Mesangial cell (primary cell): ENCODE results near the gene GPATCH8. TPM values are rescaled to one million over a fixed set of nuclear protein-coding genes. Genes with fewer than 3 reads are reported as not detected.

ENCODE experiments used
- total RNA-seq: library from RNA; depleted of rRNA; stranded (reverse); fragments of >200 nt; gene quantifications from 2 replicates; pipeline ENCODE4 v1.2.3, GENCODE V29; 2015

GPATCH8 gene
- total RNA-seq, result 13.0 and 18.6 TPM in 2 replicates

GRCh38 chr17:44503147-44504029 lies at the start of gene GPATCH8:
TSS of gene GPATCH8 (minus strand) at chr17:44503406. CDS start at chr17:44503370, 36 bp downstream.

GRCh38 chr17:44389281-44389680 lies 113.9 kb downstream of the GPATCH8 start, which contains the start of gene ITGA2B:
TSS of gene ITGA2B (minus strand) at chr17:44389649. CDS start at chr17:44389473, 176 bp downstream.

GRCh38 chr17:44363613-44364159 lies 139.5 kb downstream of the GPATCH8 start, which contains the start of gene FAM171A2:
TSS of gene FAM171A2 (minus strand) at chr17:44363853. CDS start at chr17:44363714, 139 bp downstream.

Other genes starting within 250 kb of the GPATCH8 start
- not detected in 2 replicates for gene SLC4A1, start 235.3 kb downstream of the GPATCH8 start, total RNA-seq
- 2.3 TPM in 1 of 2 replicates, not detected in the other for gene RUNDC3A, start 194.8 kb downstream of the GPATCH8 start, total RNA-seq
- gene SLC25A39, start 178.6 kb downstream of the GPATCH8 start, total RNA-seq, result 135 and 149 TPM in 2 replicates
- 305 and 1,188 TPM in 2 replicates for gene GRN, start 158.1 kb downstream of the GPATCH8 start, total RNA-seq
- 11.4 and 17.0 TPM in 2 replicates for gene FAM171A2, start 139.6 kb downstream of the GPATCH8 start, total RNA-seq
- gene ITGA2B, start 113.8 kb downstream of the GPATCH8 start, total RNA-seq, result 0.13 and 0.16 TPM in 2 replicates
- 24.8 and 50.3 TPM in 2 replicates for gene FZD2, start 54.1 kb upstream of the GPATCH8 start, total RNA-seq
- 0.63 and 3.4 TPM in 2 replicates for gene MEIOC, start 153.1 kb upstream of the GPATCH8 start, total RNA-seq
- 9.8 and 14.8 TPM in 2 replicates for gene CCDC43, start 186.4 kb upstream of the GPATCH8 start, total RNA-seq
- gene DBF4B, start 205.3 kb upstream of the GPATCH8 start, total RNA-seq, result 3.0 and 16.0 TPM in 2 replicates